ENCODE data around the gene SHQ1.
"Not testable (repeated sequence)": the region's sequence is repeated elsewhere in the genome, so short reads cannot be mapped to it uniquely, and the experiment has no call there.

- TF ChIP-seq CTCF, POLR2A (IDR thresholded peaks at IDR 0.05): not testable (repeated sequence)
Observed at GRCh38 chr3:72735072-72735471, 113.2 kb downstream of the SHQ1 start.

All from heart left ventricle (tissue), 13 donors.